HepG2 (cell line): ENCODE data around the gene PRDM11. TPM values are rescaled to one million over a fixed set of nuclear protein-coding genes. Genes with fewer than 3 reads are reported as not detected.

Experiments
- ATAC-seq: fragments of 200-7000 bp; cut with Tn5 transposase; 3 replicates; pipeline ENCODE4 v1.9.1; 2020; ENCODE audit warnings: mild to moderate bottlenecking, moderate library complexity
- BruUV-seq: library from RNA; stranded (reverse); fragments of 400-500 nt; replicated peaks from 2 replicates; lab custom pipeline; 2021; lab: Mats Ljungman, UMichigan
- CTCF ChIA-PET: fragments of 300-600 bp; formaldehyde crosslinking; extraction: SDS; loops from one replicate; lab custom pipeline; 2021; ENCODE audit warnings: low total read pairs, inconsistent platforms, low intra/inter-chr PET ratio; lab: Yijun Ruan, JAX
- POLR2A ChIA-PET: fragments of 350-600 bp; sonication (Branson Sonifier 250); formaldehyde crosslinking; loops from one replicate; lab custom pipeline; 2020; ENCODE audit warnings: antibody characterized with exemption, inconsistent platforms; lab: Yijun Ruan, JAX
- DNase-seq: peaks from one replicate; pipeline ENCODE4 v3.0.0-alpha.2; 2015; ENCODE audit warnings: low spot score
- FAIRE-seq: peaks from 3 replicates; lab custom pipeline; 2011; peaks lifted over from hg19 to GRCh38; lab: Jason Lieb, UNC
- H2AFZ ChIP-seq: one replicate; pipeline ENCODE4 v1.6.1; 2011; ENCODE audit warnings: low read length, inconsistent platforms
- H3K27ac ChIP-seq: fragments of 300-600 bp; 3 replicates; pipeline ENCODE4 v1.8.0; 2011; ENCODE audit warnings: mixed run types, mild to moderate bottlenecking, mixed read lengths, low read length, inconsistent platforms; ENCODE audit not compliant: insufficient read depth; ENCODE audit errors: extremely low read length
- H3K27me3 ChIP-seq, 2 experiments: fragments of 200-600 bp in 1 of 2; 2 replicates in 1 of 2; 3 replicates in 1 of 2; pipeline versions ENCODE4 v1.6.0 to v1.8.0; 2011; ENCODE audit warnings: low read length in 2 of 2, mild to moderate bottlenecking in 2 of 2, moderate library complexity in 2 of 2, inconsistent platforms in 1 of 2; ENCODE audit not compliant: insufficient read depth in 2 of 2, control insufficient read depth in 1 of 2
- H3K36me3 ChIP-seq, 2 experiments: fragments of 200-600 bp in 1 of 2; replicated peaks in 1 of 2; 2 replicates in 1 of 2; 3 replicates in 1 of 2; pipeline versions ENCODE4 v1.5.1 to v1.8.0; 2011; ENCODE audit warnings: low read length in 2 of 2, inconsistent platforms in 1 of 2; ENCODE audit not compliant: insufficient read depth in 2 of 2, control insufficient read depth in 1 of 2
- H3K4me1 ChIP-seq: 2 replicates; pipeline ENCODE4 v1.5.1; 2012; ENCODE audit warnings: low read length, inconsistent platforms; ENCODE audit not compliant: insufficient read depth
- H3K4me2 ChIP-seq: 2 replicates; pipeline ENCODE4 v1.6.0; 2011; ENCODE audit warnings: low read depth, low read length, inconsistent platforms
- H3K4me3 ChIP-seq, 3 experiments: fragments of 200-600 bp in 1 of 3; sonication (generic), shearing (Covaris generic) in 1 of 3; replicated peaks in 1 of 3; 2 replicates each; pipeline ENCODE4 v1.5.1; 2011 to 2016; ENCODE audit warnings: low read length in 3 of 3, inconsistent platforms in 2 of 3, low read depth in 2 of 3, mild to moderate bottlenecking in 2 of 3, control low read depth in 1 of 3, mixed read lengths in 1 of 3; ENCODE audit not compliant: insufficient read depth in 1 of 3
- H3K79me2 ChIP-seq: one replicate; pipeline ENCODE4 v1.6.1; 2011; ENCODE audit warnings: low read length, inconsistent platforms; ENCODE audit not compliant: insufficient read depth
- H3K9ac ChIP-seq: 2 replicates; pipeline ENCODE4 v1.6.0; 2011; ENCODE audit warnings: mild to moderate bottlenecking, low read depth, low read length, inconsistent platforms; ENCODE audit not compliant: insufficient read depth
- H3K9me3 ChIP-seq: 2 replicates; pipeline ENCODE4 v1.5.1; 2012; ENCODE audit warnings: mild to moderate bottlenecking, low read length
- H4K20me1 ChIP-seq: 2 replicates; pipeline ENCODE4 v1.6.0; 2011; ENCODE audit warnings: inconsistent platforms, mild to moderate bottlenecking, low read length, moderate library complexity; ENCODE audit not compliant: insufficient read depth
- ARNT2 ChIP-seq: sonication (generic); formaldehyde crosslinking; IDR thresholded peaks from 2 replicates; pipeline ENCODE4 v1.8.0; 2022; ENCODE audit warnings: mild to moderate bottlenecking, low read depth, missing genetic modification reagents, moderate library complexity
- CEBPB ChIP-seq: IDR thresholded peaks from 2 replicates; pipeline ENCODE4 v1.6.1; 2011; ENCODE audit warnings: low read depth, low read length, improper control_type of control experiment, borderline replicate concordance
- KDM5B ChIP-seq: sonication (generic); formaldehyde crosslinking; IDR thresholded peaks from 2 replicates; pipeline ENCODE4 v1.4.0; 2020; ENCODE audit warnings: missing genetic modification reagents, mild to moderate bottlenecking, borderline replicate concordance
- ZNF496 ChIP-seq: sonication (generic); formaldehyde crosslinking; IDR thresholded peaks from 2 replicates; pipeline ENCODE4 v1.8.1; 2023; ENCODE audit warnings: mild to moderate bottlenecking, moderate library complexity, missing genetic modification reagents; ENCODE audit not compliant: insufficient replicate concordance
- WGBS: methylation state at CpG from one replicate; pipeline ENCODE4 v1.1.6; 2017; ENCODE audit warnings: low lambda C conversion rate; 5-methylcytosine and 5-hydroxymethylcytosine counted together
- in situ Hi-C: cut with HindIII; loops from 2 replicates; pipeline ENCODE4 v1.10.0; 2017; ENCODE audit warnings: low pct_unique_long_range_greater_than_20kb; ENCODE audit not compliant: extremely low pct_ligation_motif_present
- intact Hi-C: fragments of 100-400 bp; cut with micrococcal nuclease; formaldehyde crosslinking; loops from one replicate; pipeline ENCODE4 v1.10.0; 2022; ENCODE audit not compliant: unreplicated experiment
- polyA plus RNA-seq, 8 experiments: library from polyadenylated mRNA; depleted of rRNA in 3 of 8; stranded (reverse) in 7 of 8; unstranded in 1 of 8; fragments of >200 nt; fragmentation: Illumina TruSeq in 4 of 8; extraction: Trizol in 4 of 8; gene quantifications; 2 replicates each; pipeline versions ENCODE4 v1.2.1 to v1.2.3, GENCODE V29; 2011 to 2016; ENCODE audit warnings: low read depth in 4 of 8, missing spikeins in 1 of 8, mixed read lengths in 1 of 8; ENCODE audit not compliant: insufficient read depth in 1 of 8
- total RNA-seq, 5 experiments: library from RNA; depleted of rRNA; stranded (reverse); fragments of >200 nt; fragmentation: Illumina TruSeq; extraction: Trizol; gene quantifications; 2 replicates each; pipeline ENCODE4 v1.2.3, GENCODE V29; 2016; ENCODE audit warnings: low read depth in 1 of 5
- TF ChIP-seq, protein P1 (sequence below): sonication (generic); formaldehyde crosslinking; IDR thresholded peaks from 2 replicates; pipeline ENCODE4 v1.5.1; 2020; ENCODE audit warnings: missing genetic modification reagents, mild to moderate bottlenecking, borderline replicate concordance
- TF ChIP-seq, protein P2 (sequence below): sonication (generic); formaldehyde crosslinking; IDR thresholded peaks from 2 replicates; pipeline ENCODE4 v1.5.1; 2020; ENCODE audit warnings: missing genetic modification reagents, mild to moderate bottlenecking, borderline replicate concordance

The PRDM11 gene
- total and polyA plus RNA-seq, 2 of the 13 experiments (the other 11 are each of a cell fraction or from before 2014, with no cell fraction given) = 3.4 to 4.7 TPM

DNA sequence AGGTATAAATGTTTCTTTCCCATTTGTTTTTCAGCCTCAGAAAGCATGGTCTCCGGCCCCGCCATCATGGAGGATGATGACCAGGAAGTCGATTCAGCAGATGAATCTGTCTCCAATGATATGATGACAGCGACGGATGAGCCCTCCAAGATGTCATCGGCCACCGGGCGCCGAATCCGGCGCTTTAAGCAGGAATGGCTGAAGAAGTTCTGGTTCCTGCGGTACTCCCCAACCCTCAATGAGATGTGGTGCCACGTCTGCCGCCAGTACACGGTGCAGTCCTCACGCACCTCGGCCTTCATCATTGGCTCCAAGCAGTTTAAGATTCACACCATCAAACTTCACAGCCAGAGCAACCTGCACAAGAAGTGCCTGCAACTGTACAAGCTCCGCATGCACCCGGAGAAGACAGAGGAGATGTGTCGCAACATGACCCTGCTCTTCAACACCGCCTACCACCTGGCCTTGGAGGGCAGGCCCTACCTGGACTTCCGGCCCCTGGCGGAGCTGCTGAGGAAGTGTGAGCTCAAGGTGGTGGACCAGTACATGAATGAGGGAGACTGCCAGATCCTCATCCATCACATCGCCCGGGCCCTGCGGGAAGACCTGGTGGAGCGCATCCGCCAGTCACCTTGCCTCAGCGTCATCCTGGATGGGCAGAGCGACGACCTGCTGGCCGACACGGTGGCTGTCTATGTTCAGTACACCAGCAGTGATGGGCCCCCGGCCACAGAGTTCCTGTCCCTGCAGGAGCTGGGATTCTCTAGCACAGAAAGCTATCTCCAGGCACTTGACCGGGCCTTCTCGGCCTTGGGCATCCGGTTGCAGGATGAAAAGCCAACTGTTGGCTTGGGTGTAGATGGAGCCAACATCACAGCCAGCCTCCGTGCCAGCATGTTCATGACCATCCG lies 79.8 kb downstream of the PRDM11 start:
- no peak overlapping the region for H3K4me3 ChIP-seq
- no TSS peak for BruUV-seq
- H2AFZ ChIP-seq = no peak overlapping the region
- ATAC-seq (no peak), DNase-seq (no peak), FAIRE-seq (no peak)
- no peak overlapping the region for H3K4me2 ChIP-seq
- H3K9ac ChIP-seq = no peak overlapping the region
- H4K20me1 ChIP-seq = 0 out of 2 replicates have a peak, but pooled peaks cover 2% of the 10 kb centered on the region
- WGBS = 96% methylated on average over 21 of the region's 39 CpGs
- TF ChIP-seq CEBPB = peak; percentile 63
- TF ChIP-seq ZNF496 (CRISPR knock-in tag) = no peak
- no peaks in the 10 kb centered on the region for H3K4me1 ChIP-seq
- CTCF ChIA-PET = no interaction called here
- in situ Hi-C loops (no loop called here), intact Hi-C loops (no loop called here)
- H3K9me3 ChIP-seq = no peaks in the 10 kb centered on the region
- no peak overlapping the region for H3K27ac ChIP-seq
- H3K36me3 ChIP-seq = peaks cover 2 to 13% of the 10 kb centered on the region in 2 experiments; a peak in 4 of 5 replicates
- H3K79me2 ChIP-seq = no peaks in the 10 kb centered on the region
- no peaks in the 10 kb centered on the region for H3K27me3 ChIP-seq
- POLR2A ChIA-PET = no interaction called here

- no peaks in the 10 kb centered on the region for H3K9me3 ChIP-seq
- ATAC-seq (no peak), DNase-seq (no peak), FAIRE-seq (no peak)
- no peaks in the 10 kb centered on the region for H3K79me2 ChIP-seq
- no peak overlapping the region for H2AFZ ChIP-seq
- no peak overlapping the region for H3K4me2 ChIP-seq
- ChIA-PET CTCF (no interaction called here), POLR2A (no interaction called here)
- intact Hi-C loops (no loop called here), in situ Hi-C loops (no loop called here)
- H3K4me1 ChIP-seq = no peaks in the 10 kb centered on the region
- H4K20me1 ChIP-seq = 0 out of 2 replicates have a peak, but pooled peaks cover 2% of the 10 kb centered on the region
- no peak overlapping the region for H3K4me3 ChIP-seq
- BruUV-seq = no TSS peak
- H3K36me3 ChIP-seq = peaks cover 2 to 13% of the 10 kb centered on the region in 2 experiments; a peak in 4 of 5 replicates
- TF ChIP-seq, protein P1, sequence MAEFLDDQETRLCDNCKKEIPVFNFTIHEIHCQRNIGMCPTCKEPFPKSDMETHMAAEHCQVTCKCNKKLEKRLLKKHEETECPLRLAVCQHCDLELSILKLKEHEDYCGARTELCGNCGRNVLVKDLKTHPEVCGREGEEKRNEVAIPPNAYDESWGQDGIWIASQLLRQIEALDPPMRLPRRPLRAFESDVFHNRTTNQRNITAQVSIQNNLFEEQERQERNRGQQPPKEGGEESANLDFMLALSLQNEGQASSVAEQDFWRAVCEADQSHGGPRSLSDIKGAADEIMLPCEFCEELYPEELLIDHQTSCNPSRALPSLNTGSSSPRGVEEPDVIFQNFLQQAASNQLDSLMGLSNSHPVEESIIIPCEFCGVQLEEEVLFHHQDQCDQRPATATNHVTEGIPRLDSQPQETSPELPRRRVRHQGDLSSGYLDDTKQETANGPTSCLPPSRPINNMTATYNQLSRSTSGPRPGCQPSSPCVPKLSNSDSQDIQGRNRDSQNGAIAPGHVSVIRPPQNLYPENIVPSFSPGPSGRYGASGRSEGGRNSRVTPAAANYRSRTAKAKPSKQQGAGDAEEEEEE (CRISPR knock-in tag) = no peak
- TF ChIP-seq KDM5B (no peak), ARNT2 (CRISPR knock-in tag) (no peak)
- TF ChIP-seq, protein P2, sequence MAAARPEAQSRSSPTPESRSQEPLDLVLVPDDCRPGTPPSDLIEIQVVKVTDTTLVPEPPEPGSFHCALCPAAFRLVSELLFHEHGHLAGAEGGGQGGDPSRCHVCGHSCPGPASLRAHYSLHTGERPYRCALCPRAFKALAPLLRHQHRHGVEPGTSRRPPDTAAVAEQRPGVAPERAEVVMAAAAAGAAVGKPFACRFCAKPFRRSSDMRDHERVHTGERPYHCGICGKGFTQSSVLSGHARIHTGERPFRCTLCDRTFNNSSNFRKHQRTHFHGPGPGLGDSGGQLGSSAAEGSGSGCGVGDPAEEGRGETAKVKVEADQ (CRISPR knock-in tag) = no peak
- H3K27me3 ChIP-seq = no peaks in the 10 kb centered on the region
- 98% methylated on average over 14 of the region's 21 CpGs for WGBS
- no peak overlapping the region for H3K27ac ChIP-seq
- H3K9ac ChIP-seq = no peak overlapping the region
These were observed 80.5 kb downstream of the PRDM11 start for GRCh38 chr11:45226901-45227300.
